ENCODE measurements around the gene OR10H4. TPM values are rescaled to one million over a fixed set of nuclear protein-coding genes. Genes with fewer than 3 reads are reported as not detected.

The OR10H4 gene, protein sequence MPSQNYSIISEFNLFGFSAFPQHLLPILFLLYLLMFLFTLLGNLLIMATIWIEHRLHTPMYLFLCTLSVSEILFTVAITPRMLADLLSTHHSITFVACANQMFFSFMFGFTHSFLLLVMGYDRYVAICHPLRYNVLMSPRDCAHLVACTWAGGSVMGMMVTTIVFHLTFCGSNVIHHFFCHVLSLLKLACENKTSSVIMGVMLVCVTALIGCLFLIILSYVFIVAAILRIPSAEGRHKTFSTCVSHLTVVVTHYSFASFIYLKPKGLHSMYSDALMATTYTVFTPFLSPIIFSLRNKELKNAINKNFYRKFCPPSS
- total RNA-seq (2022; extraction: Qiagen RNA extraction; ENCODE audit: low read depth) = not detected in 5 replicates

DNA sequence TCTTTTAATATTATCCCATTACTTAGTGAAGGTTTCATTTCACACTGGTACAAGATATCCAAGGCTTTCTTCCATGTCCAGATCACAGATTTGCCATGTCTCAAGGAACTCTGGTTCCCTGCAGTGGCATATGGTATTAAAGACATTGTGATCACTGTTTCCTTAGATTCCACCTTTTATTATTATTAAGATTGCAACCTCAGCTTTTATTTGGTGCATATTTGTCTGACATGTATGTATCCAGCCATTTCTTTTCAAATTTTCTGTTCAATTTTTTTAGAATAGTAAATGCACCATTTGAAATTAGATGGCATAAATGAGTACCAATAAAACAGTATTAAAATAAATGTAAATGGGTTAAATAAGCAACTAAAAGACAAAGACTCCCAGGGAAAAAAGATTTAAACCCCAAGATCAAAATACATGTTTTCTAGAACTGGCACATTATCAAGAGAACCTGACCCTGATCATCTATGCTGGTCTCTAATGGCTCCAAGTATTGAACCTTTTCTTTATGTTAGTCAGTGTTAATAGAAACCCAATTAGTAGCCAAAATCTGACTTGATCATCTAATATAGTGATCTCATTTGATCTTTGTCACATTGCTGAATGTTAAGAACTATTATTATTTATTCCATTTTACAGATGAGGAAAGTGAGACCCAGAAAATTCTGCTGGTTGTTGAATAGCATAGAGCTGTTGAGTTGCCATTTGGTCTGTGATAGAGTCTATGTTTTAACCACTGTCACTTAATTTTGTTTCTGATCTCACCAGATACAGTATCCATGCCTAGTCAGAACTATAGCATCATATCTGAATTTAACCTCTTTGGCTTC is at the start of gene OR10H4:
TSS of gene OR10H4 (plus strand) at position 786 of the 836 bp plus-strand sequence. CDS start at position 786, 0 bp downstream.

DNA sequence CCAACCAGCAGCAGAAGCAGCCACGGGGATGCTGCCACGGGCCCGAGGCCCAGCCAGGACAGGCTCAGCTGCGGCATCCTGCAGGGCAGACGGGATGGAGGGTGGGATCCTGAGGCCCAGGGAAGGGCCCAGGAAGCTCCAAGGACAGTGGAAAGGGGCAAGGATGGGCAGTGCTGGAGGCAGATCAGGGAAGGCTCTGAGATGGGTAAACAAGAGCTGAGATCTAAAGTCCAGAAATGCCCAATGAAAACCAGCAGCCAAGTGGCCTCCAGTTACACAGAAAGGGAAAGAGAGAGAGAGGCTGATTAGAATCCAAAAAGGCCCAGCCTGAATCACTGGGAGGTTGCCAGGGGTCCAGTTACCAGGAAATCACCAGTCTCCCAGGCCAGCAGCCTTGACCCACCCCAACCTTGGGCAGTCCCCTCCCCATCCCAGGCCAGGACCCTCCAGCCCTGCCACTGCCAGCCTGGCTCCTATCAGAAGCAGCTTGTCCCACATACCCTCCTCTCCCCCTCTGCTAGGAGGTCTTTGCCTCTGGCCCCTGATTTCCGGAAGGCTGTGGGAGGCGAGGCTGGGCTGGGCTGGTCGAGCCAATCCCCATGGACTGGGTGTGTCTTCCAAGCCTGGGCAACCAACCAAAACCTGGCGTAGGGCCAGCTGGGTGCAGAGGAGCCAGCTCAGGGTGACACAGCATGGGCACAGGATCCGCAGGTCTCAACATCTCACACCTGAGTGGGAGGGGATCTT is 14.3 kb upstream of the OR10H4 start, which contains the start of gene CYP4F11:
TSS of gene CYP4F11 (minus strand) at position 198 of the 747 bp plus-strand sequence. CDS start at position 77, 121 bp downstream.

Other genes starting within 250 kb of the OR10H4 start
- not detected in 5 replicates for gene OR10H2, start 221.0 kb upstream of the OR10H4 start, total RNA-seq (2022; extraction: Qiagen RNA extraction; ENCODE audit: low read depth)
- not detected in 5 replicates for gene OR10H3, start 211.0 kb upstream of the OR10H4 start, total RNA-seq (2022; extraction: Qiagen RNA extraction; ENCODE audit: low read depth)
- gene OR10H5, start 161.3 kb upstream of the OR10H4 start, total RNA-seq (2022; extraction: Qiagen RNA extraction; ENCODE audit: low read depth) = not detected in 5 replicates
- not detected in 5 replicates for gene OR10H1, start 133.3 kb upstream of the OR10H4 start, total RNA-seq (2022; extraction: Qiagen RNA extraction; ENCODE audit: low read depth)
- 0.08 to 0.49 TPM (median 0.30 TPM) in 4 of 5 replicates, not detected in the other for gene CYP4F2, start 50.9 kb upstream of the OR10H4 start, total RNA-seq (2022; extraction: Qiagen RNA extraction; ENCODE audit: low read depth)
- gene CYP4F11, start 14.5 kb upstream of the OR10H4 start, total RNA-seq (2022; extraction: Qiagen RNA extraction; ENCODE audit: low read depth) = 5.1 to 7.4 TPM (median 5.1 TPM) in 5 replicates
- 393 to 517 TPM (median 492 TPM) in 5 replicates for gene TPM4, start 127.5 kb downstream of the OR10H4 start, total RNA-seq (2022; extraction: Qiagen RNA extraction; ENCODE audit: low read depth)
- 49.7 to 83.1 TPM (median 52.4 TPM) in 5 replicates for gene RAB8A, start 162.9 kb downstream of the OR10H4 start, total RNA-seq (2022; extraction: Qiagen RNA extraction; ENCODE audit: low read depth)
- gene HSH2D, start 194.7 kb downstream of the OR10H4 start, total RNA-seq (2022; extraction: Qiagen RNA extraction; ENCODE audit: low read depth) = 0.09 to 0.14 TPM in 2 of 5 replicates, not detected in the others
- not detected in 5 replicates for gene CIB3, start 224.5 kb downstream of the OR10H4 start, total RNA-seq (2022; extraction: Qiagen RNA extraction; ENCODE audit: low read depth)
- gene FAM32A, start 236.4 kb downstream of the OR10H4 start, total RNA-seq (2022; extraction: Qiagen RNA extraction; ENCODE audit: low read depth) = 92.9 to 102 TPM (median 95.9 TPM) in 5 replicates
- gene AP1M1, start 248.9 kb downstream of the OR10H4 start, total RNA-seq (2022; extraction: Qiagen RNA extraction; ENCODE audit: low read depth) = 65.1 to 68.3 TPM (median 66.3 TPM) in 5 replicates